HepG2 (cell line): ENCODE results near the gene IMPACT. TPM values are rescaled to one million over a fixed set of nuclear protein-coding genes. Genes with fewer than 3 reads are reported as not detected.
A peak's percentile ranks its signal among the peaks of the same experiment; 100 is the strongest.

Source experiments
- ARID4A ChIP-seq: sonication (generic); formaldehyde crosslinking; IDR thresholded peaks from 2 replicates; pipeline ENCODE4 v1.5.0; 2020; ENCODE audit warnings: mild to moderate bottlenecking, missing genetic modification reagents, borderline replicate concordance
- E2F2 ChIP-seq: sonication (generic); formaldehyde crosslinking; IDR thresholded peaks from 2 replicates; pipeline ENCODE4 v1.4.0; 2020; ENCODE audit warnings: missing genetic modification reagents, borderline replicate concordance
- PRMT3 ChIP-seq: sonication (generic); formaldehyde crosslinking; IDR thresholded peaks from 2 replicates; pipeline ENCODE4 v1.8.1; 2022; ENCODE audit warnings: low read depth, mild to moderate bottlenecking, moderate library complexity, missing genetic modification reagents, borderline replicate concordance
- RELA ChIP-seq: sonication (generic); formaldehyde crosslinking; IDR thresholded peaks from 2 replicates; pipeline ENCODE4 v1.4.0; 2020; ENCODE audit warnings: missing genetic modification reagents
- REXO4 ChIP-seq: sonication (generic); formaldehyde crosslinking; IDR thresholded peaks from 2 replicates; pipeline ENCODE4 v1.8.0; 2022; ENCODE audit warnings: missing genetic modification reagents, mild to moderate bottlenecking, borderline replicate concordance
- RFX5 ChIP-seq: IDR thresholded peaks from 2 replicates; pipeline ENCODE4 v1.6.1; 2011; ENCODE audit warnings: low read depth, low read length, improper control_type of control experiment
- SP5 ChIP-seq: IDR thresholded peaks from 2 replicates; pipeline ENCODE4 v1.6.1; 2016; ENCODE audit warnings: low read depth, borderline replicate concordance
- TBL1XR1 ChIP-seq: fragments of 150-350 bp; IDR thresholded peaks from 2 replicates; pipeline ENCODE4 v1.6.1; 2014; ENCODE audit warnings: borderline replicate concordance, low read length; ENCODE audit not compliant: partially characterized antibody
- ZBTB39 ChIP-seq: sonication (generic); formaldehyde crosslinking; IDR thresholded peaks from 2 replicates; pipeline ENCODE4 v1.5.0; 2020; ENCODE audit warnings: missing genetic modification reagents
- ZNF317 ChIP-seq: sonication (generic); formaldehyde crosslinking; IDR thresholded peaks from 2 replicates; pipeline ENCODE4 v1.5.0; 2020; ENCODE audit warnings: mild to moderate bottlenecking, missing genetic modification reagents
- ZNF430 ChIP-seq: sonication (generic); formaldehyde crosslinking; IDR thresholded peaks from 2 replicates; pipeline ENCODE4 v1.9.0; 2021; ENCODE audit warnings: mild to moderate bottlenecking, missing genetic modification reagents
- ZNF75D ChIP-seq: sonication (generic); formaldehyde crosslinking; IDR thresholded peaks from 2 replicates; pipeline ENCODE4 v1.8.1; 2023; ENCODE audit warnings: missing genetic modification reagents, mild to moderate bottlenecking, borderline replicate concordance
- ZNF768 ChIP-seq: sonication (generic); formaldehyde crosslinking; IDR thresholded peaks from 2 replicates; pipeline ENCODE4 v1.4.0; 2020; ENCODE audit warnings: missing genetic modification reagents
- ZNF777 ChIP-seq: sonication (generic); formaldehyde crosslinking; IDR thresholded peaks from 2 replicates; pipeline ENCODE4 v1.4.0; 2020; ENCODE audit warnings: missing genetic modification reagents
- polyA plus RNA-seq, 8 experiments: library from polyadenylated mRNA; depleted of rRNA in 3 of 8; stranded (reverse) in 7 of 8; unstranded in 1 of 8; fragments of >200 nt; fragmentation: Illumina TruSeq in 4 of 8; extraction: Trizol in 4 of 8; gene quantifications; 2 replicates each; pipeline versions ENCODE4 v1.2.1 to v1.2.3, GENCODE V29; 2011 to 2016; ENCODE audit warnings: low read depth in 4 of 8, missing spikeins in 1 of 8, mixed read lengths in 1 of 8; ENCODE audit not compliant: insufficient read depth in 1 of 8
- total RNA-seq, 5 experiments: library from RNA; depleted of rRNA; stranded (reverse); fragments of >200 nt; fragmentation: Illumina TruSeq; extraction: Trizol; gene quantifications; 2 replicates each; pipeline ENCODE4 v1.2.3, GENCODE V29; 2016; ENCODE audit warnings: low read depth in 1 of 5
- TF ChIP-seq, protein P1 (sequence below): IDR thresholded peaks from 2 replicates; pipeline ENCODE4 v1.6.1; 2016; ENCODE audit warnings: missing compliant biosample characterization, missing genetic modification reagents, borderline replicate concordance
- TF ChIP-seq, protein P2 (sequence below): sonication (generic); formaldehyde crosslinking; IDR thresholded peaks from 2 replicates; pipeline ENCODE4 v1.5.0; 2020; ENCODE audit warnings: mild to moderate bottlenecking, missing genetic modification reagents

Gene IMPACT
- total and polyA plus RNA-seq, 2 of the 13 experiments (the other 11 are each of a cell fraction or from before 2014, with no cell fraction given), result 5.0 to 7.7 TPM

DNA sequence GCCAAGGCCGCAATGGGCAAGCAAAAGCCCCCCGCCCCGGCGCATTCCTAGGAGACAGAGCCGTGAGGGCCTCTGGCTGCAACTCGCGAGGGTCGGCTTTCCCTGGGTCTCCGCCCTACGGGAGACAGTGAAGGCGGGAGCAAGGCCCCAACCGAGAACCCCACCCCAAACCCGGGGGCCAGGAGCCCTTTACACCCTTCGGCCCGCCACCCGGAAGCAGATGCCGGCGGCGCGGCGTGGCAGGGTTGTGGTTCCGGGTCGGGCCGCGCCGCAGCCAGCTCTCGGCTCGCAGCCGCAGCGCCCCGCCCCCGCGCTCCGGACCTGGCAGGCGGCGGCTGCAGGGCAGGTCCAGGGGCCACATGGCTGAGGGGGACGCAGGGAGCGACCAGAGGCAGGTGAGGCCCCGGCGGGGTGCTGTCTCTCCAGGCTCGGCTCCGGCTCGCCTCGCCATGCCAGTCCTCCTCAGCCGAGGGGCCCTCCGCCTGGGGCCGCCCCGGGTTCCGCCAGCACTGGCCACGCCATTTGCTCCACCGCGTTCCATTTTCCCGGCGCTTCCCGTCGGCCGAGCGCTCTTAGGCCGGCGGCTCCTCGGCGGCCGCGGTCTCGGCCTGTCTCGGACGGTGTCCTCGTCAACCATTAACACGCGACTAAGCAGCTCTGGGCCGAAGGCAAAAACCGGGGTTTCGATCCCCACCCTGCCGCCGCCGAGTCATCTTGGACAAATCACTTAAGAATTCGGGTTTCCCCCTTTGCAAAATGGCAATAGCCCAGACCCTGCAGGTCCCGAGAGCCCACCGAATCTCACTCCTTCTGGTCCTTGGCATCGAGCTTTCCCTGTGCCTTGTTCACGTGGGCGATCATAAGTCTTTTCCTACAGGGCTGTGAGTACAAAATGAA lies at the start of gene IMPACT (continued):
- TF ChIP-seq, protein P1, sequence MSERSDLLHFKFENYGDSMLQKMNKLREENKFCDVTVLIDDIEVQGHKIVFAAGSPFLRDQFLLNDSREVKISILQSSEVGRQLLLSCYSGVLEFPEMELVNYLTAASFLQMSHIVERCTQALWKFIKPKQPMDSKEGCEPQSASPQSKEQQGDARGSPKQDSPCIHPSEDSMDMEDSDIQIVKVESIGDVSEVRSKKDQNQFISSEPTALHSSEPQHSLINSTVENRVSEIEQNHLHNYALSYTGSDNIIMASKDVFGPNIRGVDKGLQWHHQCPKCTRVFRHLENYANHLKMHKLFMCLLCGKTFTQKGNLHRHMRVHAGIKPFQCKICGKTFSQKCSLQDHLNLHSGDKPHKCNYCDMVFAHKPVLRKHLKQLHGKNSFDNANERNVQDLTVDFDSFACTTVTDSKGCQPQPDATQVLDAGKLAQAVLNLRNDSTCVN (CRISPR knock-in tag), result no peak
- no peak for TF ChIP-seq E2F2
- TF ChIP-seq, protein P2, sequence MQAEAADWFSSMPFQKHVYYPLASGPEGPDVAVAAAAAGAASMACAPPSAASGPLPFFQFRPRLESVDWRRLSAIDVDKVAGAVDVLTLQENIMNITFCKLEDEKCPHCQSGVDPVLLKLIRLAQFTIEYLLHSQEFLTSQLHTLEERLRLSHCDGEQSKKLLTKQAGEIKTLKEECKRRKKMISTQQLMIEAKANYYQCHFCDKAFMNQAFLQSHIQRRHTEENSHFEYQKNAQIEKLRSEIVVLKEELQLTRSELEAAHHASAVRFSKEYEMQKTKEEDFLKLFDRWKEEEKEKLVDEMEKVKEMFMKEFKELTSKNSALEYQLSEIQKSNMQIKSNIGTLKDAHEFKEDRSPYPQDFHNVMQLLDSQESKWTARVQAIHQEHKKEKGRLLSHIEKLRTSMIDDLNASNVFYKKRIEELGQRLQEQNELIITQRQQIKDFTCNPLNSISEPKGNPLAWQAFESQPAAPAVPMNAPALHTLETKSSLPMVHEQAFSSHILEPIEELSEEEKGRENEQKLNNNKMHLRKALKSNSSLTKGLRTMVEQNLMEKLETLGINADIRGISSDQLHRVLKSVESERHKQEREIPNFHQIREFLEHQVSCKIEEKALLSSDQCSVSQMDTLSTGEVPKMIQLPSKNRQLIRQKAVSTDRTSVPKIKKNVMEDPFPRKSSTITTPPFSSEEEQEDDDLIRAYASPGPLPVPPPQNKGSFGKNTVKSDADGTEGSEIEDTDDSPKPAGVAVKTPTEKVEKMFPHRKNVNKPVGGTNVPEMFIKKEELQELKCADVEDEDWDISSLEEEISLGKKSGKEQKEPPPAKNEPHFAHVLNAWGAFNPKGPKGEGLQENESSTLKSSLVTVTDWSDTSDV, result no peak
- no peak for TF ChIP-seq RELA (CRISPR knock-in tag)
- 0 out of 2 replicates have a peak, but pooled peaks have one; percentile 52 for TF ChIP-seq ZBTB39 (CRISPR knock-in tag)
- TF ChIP-seq RFX5, result no peak
- peak; percentile 34; the same call in 1 of the 2 replicates for TF ChIP-seq ZNF777
- no peak for TF ChIP-seq ZNF768 (CRISPR knock-in tag)
- TF ChIP-seq SP5 (CRISPR knock-in tag), result no peak
- no peak for TF ChIP-seq ZNF317 (CRISPR knock-in tag)
- TF ChIP-seq ZNF75D (CRISPR knock-in tag), result no peak
- peak; percentile 55; the same call in 1 of the 2 replicates for TF ChIP-seq ZNF430 (CRISPR knock-in tag)
- no peak for TF ChIP-seq TBL1XR1
- TF ChIP-seq PRMT3, result no peak
- TF ChIP-seq ARID4A (CRISPR knock-in tag), result peak; percentile 56; the same call in 1 of the 2 replicates
- TF ChIP-seq REXO4 (CRISPR knock-in tag), result 0 out of 2 replicates have a peak, but pooled peaks have one; percentile 27
